SK-N-SH treated with all-trans-retinoic acid at 6 μM for 48 hours (cell line): ENCODE data around the gene SYK.

Experiments used
- CSRNP3 ChIP-seq: fragments of 250-450 bp; sonication (Bioruptor Pico); IDR thresholded peaks from 2 replicates; pipeline ENCODE4 v1.5.1; 2021; ENCODE audit warnings: mild to moderate bottlenecking, moderate library complexity
- GLIS3 ChIP-seq: fragments of 250-450 bp; sonication (Bioruptor Pico); IDR thresholded peaks from 2 replicates; pipeline ENCODE4 v1.5.0; 2020; ENCODE audit warnings: mild to moderate bottlenecking, moderate library complexity
- ISL1 ChIP-seq: fragments of 250-450 bp; sonication (Bioruptor Pico); IDR thresholded peaks from 2 replicates; pipeline ENCODE4 v2.1.2; 2022; ENCODE audit warnings: mild to moderate bottlenecking, moderate library complexity
- PATZ1 ChIP-seq: fragments of 250-450 bp; sonication (Bioruptor Pico); IDR thresholded peaks from 2 replicates; pipeline ENCODE4 v1.8.0; 2020; ENCODE audit warnings: mild to moderate bottlenecking, moderate library complexity, borderline replicate concordance
- RARB ChIP-seq: fragments of 250-450 bp; sonication (Bioruptor Pico); IDR thresholded peaks from 2 replicates; pipeline ENCODE4 v1.8.0; 2021; ENCODE audit warnings: mild to moderate bottlenecking, moderate library complexity
- SNAI2 ChIP-seq: fragments of 250-450 bp; sonication (Bioruptor Pico); IDR thresholded peaks from 2 replicates; pipeline ENCODE4 v1.5.0; 2020; ENCODE audit warnings: mild to moderate bottlenecking, moderate library complexity
- TCF4 ChIP-seq: fragments of 250-450 bp; sonication (Bioruptor Pico); IDR thresholded peaks from 2 replicates; pipeline ENCODE4 v1.8.0; 2021; ENCODE audit warnings: mild to moderate bottlenecking, moderate library complexity, borderline replicate concordance
- TSHZ2 ChIP-seq: fragments of 250-450 bp; sonication (Bioruptor Pico); IDR thresholded peaks from 2 replicates; pipeline ENCODE4 v1.5.0; 2020; ENCODE audit warnings: mild to moderate bottlenecking, moderate library complexity
- ZFP3 ChIP-seq: fragments of 250-450 bp; sonication (Bioruptor Pico); IDR thresholded peaks from 2 replicates; pipeline ENCODE4 v1.5.0; 2020; ENCODE audit warnings: mild to moderate bottlenecking, moderate library complexity
- ZFP30 ChIP-seq: fragments of 450-650 bp; formaldehyde crosslinking; IDR thresholded peaks from 2 replicates; pipeline ENCODE4 v1.5.0; 2022; ENCODE audit warnings: mild to moderate bottlenecking, moderate library complexity
- ZNF565 ChIP-seq: fragments of 450-650 bp; formaldehyde crosslinking; conservative IDR thresholded peaks from 2 replicates; pipeline ENCODE4 v1.5.0; 2020; ENCODE audit warnings: low read depth, mild to moderate bottlenecking, moderate library complexity
- ZNF70 ChIP-seq: fragments of 450-650 bp; formaldehyde crosslinking; IDR thresholded peaks from 2 replicates; pipeline ENCODE4 v1.5.0; 2020; ENCODE audit warnings: mild to moderate bottlenecking, moderate library complexity

GRCh38 chr9:90883661-90884060 lies 82.0 kb downstream of the SYK start:
- TF ChIP-seq ZFP3 (no peak), RARB (CRISPR knock-in tag) (no peak), SNAI2 (no peak), ISL1 (CRISPR knock-in tag) (no peak), TCF4 (no peak), GLIS3 (CRISPR knock-in tag) (no peak), TSHZ2 (CRISPR knock-in tag) (no peak), PATZ1 (CRISPR knock-in tag) (no peak), ZFP30 (CRISPR knock-in tag) (no peak), ZNF70 (CRISPR knock-in tag) (no peak), CSRNP3 (CRISPR knock-in tag) (no peak), ZNF565 (no peak)
